IMR-90 (cell line): ENCODE measurements around the gene SYPL2. TPM values are rescaled to one million over a fixed set of nuclear protein-coding genes. Genes with fewer than 3 reads are reported as not detected.

Experiments used
- ATAC-seq: fragments of 200-7000 bp; cut with Tn5 transposase; 2 replicates; pipeline ENCODE4 v1.9.1; 2020; ENCODE audit warnings: low read depth, mild to moderate bottlenecking, moderate library complexity
- BruUV-seq: library from RNA; stranded (reverse); fragments of 400-500 nt; replicated peaks from 2 replicates; lab custom pipeline; 2021; lab: Mats Ljungman, UMichigan
- CTCF ChIA-PET: fragments of 300-600 bp; formaldehyde crosslinking; extraction: SDS; loops from one replicate; lab custom pipeline; 2021; ENCODE audit warnings: antibody characterized with exemption; lab: Yijun Ruan, JAX
- POLR2A ChIA-PET: fragments of 300-600 bp; sonication (Branson Sonifier 250); formaldehyde crosslinking; loops from one replicate; lab custom pipeline; 2022; ENCODE audit warnings: antibody characterized with exemption; ENCODE audit not compliant: unreplicated experiment; lab: Charles Lee
- DNase-seq: peaks from one replicate; pipeline ENCODE4 v3.0.0; 2013
- H2AFZ ChIP-seq: replicated peaks from 2 replicates; pipeline ENCODE3; 2013; ENCODE audit warnings: low read length, mild to moderate bottlenecking; ENCODE audit not compliant: poor library complexity
- H2AK5ac ChIP-seq: 2 replicates; pipeline ENCODE4 v1.6.1; 2013; ENCODE audit warnings: low read depth, low read length, inconsistent platforms
- H2AK9ac ChIP-seq: replicated peaks from 2 replicates; pipeline ENCODE3; 2013; ENCODE audit warnings: mild to moderate bottlenecking, low read depth, low read length, moderate library complexity; ENCODE audit not compliant: poor library complexity
- H2BK120ac ChIP-seq: 2 replicates; pipeline ENCODE4 v1.6.1; 2013; ENCODE audit warnings: low read depth, low read length, inconsistent platforms
- H2BK15ac ChIP-seq: 3 replicates; pipeline ENCODE4 v1.6.1; 2013; ENCODE audit warnings: low read depth, low read length, inconsistent platforms
- H2BK20ac ChIP-seq: 2 replicates; pipeline ENCODE4 v1.6.1; 2013; ENCODE audit warnings: low read depth, mild to moderate bottlenecking, inconsistent platforms, low read length, moderate library complexity
- H2BK5ac ChIP-seq: 2 replicates; pipeline ENCODE4 v1.6.1; 2013; ENCODE audit warnings: mild to moderate bottlenecking, low read depth, low read length, inconsistent platforms; ENCODE audit not compliant: poor library complexity, severe bottlenecking
- H3K14ac ChIP-seq: replicated peaks from 2 replicates; pipeline ENCODE4 v1.6.1; 2013; ENCODE audit warnings: low read depth, low read length, inconsistent platforms
- H3K18ac ChIP-seq: 2 replicates; pipeline ENCODE4 v1.6.1; 2013; ENCODE audit warnings: low read depth, low read length, control low read depth
- H3K23ac ChIP-seq: 2 replicates; pipeline ENCODE4 v1.6.1; 2013; ENCODE audit warnings: low read depth, low read length, inconsistent platforms
- H3K27ac ChIP-seq: 2 replicates; pipeline ENCODE4 v1.5.1; 2013; ENCODE audit warnings: mild to moderate bottlenecking, control low read depth, low read length; ENCODE audit not compliant: insufficient read depth
- H3K27me3 ChIP-seq: 2 replicates; pipeline ENCODE4 v1.6.1; 2013; ENCODE audit warnings: low read length; ENCODE audit not compliant: control insufficient read depth, insufficient read depth
- H3K36me3 ChIP-seq: 2 replicates; pipeline ENCODE4 v1.6.1; 2013; ENCODE audit warnings: low read length, mixed read lengths; ENCODE audit not compliant: control insufficient read depth, insufficient read depth
- H3K4ac ChIP-seq: 2 replicates; pipeline ENCODE4 v1.6.1; 2013; ENCODE audit warnings: low read depth, low read length, inconsistent platforms
- H3K4me1 ChIP-seq: 2 replicates; pipeline ENCODE4 v1.6.1; 2013; ENCODE audit warnings: low read length, mixed read lengths; ENCODE audit not compliant: control insufficient read depth, insufficient read depth
- H3K4me2 ChIP-seq: 2 replicates; pipeline ENCODE4 v1.6.1; 2013; ENCODE audit warnings: low read depth, mild to moderate bottlenecking, control low read depth, low read length, moderate library complexity
- H3K4me3 ChIP-seq: 2 replicates; pipeline ENCODE4 v1.5.1; 2013; ENCODE audit warnings: low read depth, mild to moderate bottlenecking, control low read depth, low read length, moderate library complexity; ENCODE audit not compliant: insufficient read depth
- H3K56ac ChIP-seq: 2 replicates; pipeline ENCODE4 v1.6.1; 2013; ENCODE audit warnings: low read length, inconsistent platforms; ENCODE audit not compliant: insufficient read depth; ENCODE audit errors: extremely low read depth
- H3K79me1 ChIP-seq, 2 experiments: 2 replicates each; pipeline ENCODE4 v1.6.1; 2013; ENCODE audit warnings: low read length in 2 of 2, inconsistent platforms in 1 of 2, low read depth in 1 of 2
- H3K9ac ChIP-seq: 2 replicates; pipeline ENCODE4 v1.6.1; 2013; ENCODE audit warnings: low read depth, low read length, control low read depth
- H3K9me1 ChIP-seq: 2 replicates; pipeline ENCODE4 v1.6.1; 2013; ENCODE audit warnings: low read length, inconsistent platforms; ENCODE audit not compliant: insufficient read depth
- H3K9me3 ChIP-seq: 2 replicates; pipeline ENCODE4 v1.6.1; 2013; ENCODE audit warnings: low read length; ENCODE audit not compliant: control insufficient read depth, insufficient read depth
- H4K20me1 ChIP-seq: 2 replicates; pipeline ENCODE4 v1.6.1; 2013; ENCODE audit warnings: low read length, inconsistent platforms; ENCODE audit not compliant: insufficient read depth
- H4K5ac ChIP-seq: 2 replicates; pipeline ENCODE4 v1.6.1; 2013; ENCODE audit warnings: mild to moderate bottlenecking, low read depth, low read length, control low read depth
- H4K8ac ChIP-seq, 2 experiments: 2 replicates each; pipeline ENCODE4 v1.6.1; 2013; ENCODE audit warnings: low read depth in 2 of 2, low read length in 2 of 2, control low read depth in 1 of 2, inconsistent platforms in 1 of 2
- H4K91ac ChIP-seq: 2 replicates; pipeline ENCODE4 v1.6.1; 2013; ENCODE audit warnings: low read depth, low read length, inconsistent platforms; ENCODE audit not compliant: insufficient read depth
- BHLHE40 ChIP-seq: fragments of 150-350 bp; IDR thresholded peaks from 2 replicates; pipeline ENCODE4 v1.6.1; 2016; ENCODE audit warnings: mild to moderate bottlenecking, low read depth, low read length
- CEBPB ChIP-seq: IDR thresholded peaks from 2 replicates; pipeline ENCODE4 v1.6.1; 2012; ENCODE audit warnings: low read depth, low read length, improper control_type of control experiment
- CHD1 ChIP-seq: IDR thresholded peaks from 2 replicates; pipeline ENCODE4 v1.6.1; 2012; ENCODE audit warnings: low read depth, low read length, improper control_type of control experiment
- CTCF ChIP-seq: conservative IDR thresholded peaks from 2 replicates; pipeline ENCODE4 v1.5.1; 2012; ENCODE audit warnings: mild to moderate bottlenecking, low read depth, low read length, improper control_type of control experiment
- ELK1 ChIP-seq: fragments of 150-350 bp; IDR thresholded peaks from 2 replicates; pipeline ENCODE4 v1.6.1; 2016; ENCODE audit warnings: low read depth, mild to moderate bottlenecking, low read length, moderate library complexity, borderline replicate concordance
- FOS ChIP-seq: fragments of 150-350 bp; IDR thresholded peaks from 2 replicates; pipeline ENCODE4 v1.6.1; 2016; ENCODE audit warnings: low read depth, low read length
- MAFK ChIP-seq: IDR thresholded peaks from 2 replicates; pipeline ENCODE4 v1.6.1; 2012; ENCODE audit warnings: low read depth, low read length, improper control_type of control experiment
- MXI1 ChIP-seq: IDR thresholded peaks from 2 replicates; pipeline ENCODE4 v1.6.1; 2012; ENCODE audit warnings: low read depth, mild to moderate bottlenecking, low read length, moderate library complexity, borderline replicate concordance
- NFE2L2 ChIP-seq: fragments of 150-350 bp; IDR thresholded peaks from 2 replicates; pipeline ENCODE4 v1.6.1; 2016; ENCODE audit warnings: low read depth, mild to moderate bottlenecking, low read length
- POLR2A ChIP-seq: IDR thresholded peaks from 2 replicates; pipeline ENCODE4 v1.6.1; 2012; ENCODE audit warnings: mild to moderate bottlenecking, low read depth, low read length
- RAD21 ChIP-seq: IDR thresholded peaks from 2 replicates; pipeline ENCODE4 v1.6.1; 2012; ENCODE audit warnings: low read length, improper control_type of control experiment
- RCOR1 ChIP-seq: IDR thresholded peaks from 2 replicates; pipeline ENCODE4 v1.6.1; 2012; ENCODE audit warnings: mild to moderate bottlenecking, low read length, improper control_type of control experiment; ENCODE audit not compliant: insufficient replicate concordance
- USF2 ChIP-seq: fragments of 150-350 bp; IDR thresholded peaks from 2 replicates; pipeline ENCODE4 v1.6.1; 2017; ENCODE audit warnings: mild to moderate bottlenecking, antibody characterized with exemption, low read length, low read depth
- WGBS, 2 experiments: methylation state at CpG; one replicate each; pipeline versions ENCODE4 v1.1.5 to v1.1.7; 2013; ENCODE audit warnings: missing lambda C conversion rate in 2 of 2; ENCODE audit not compliant: insufficient read length in 1 of 2; ENCODE audit errors: extremely low coverage in 2 of 2; 5-methylcytosine and 5-hydroxymethylcytosine counted together
- dilution Hi-C: fragments of 300-500 bp; cut with HindIII; formaldehyde crosslinking; loops from one replicate; pipeline ENCODE4 v1.14.3; 2018; ENCODE audit warnings: low sequenced_read_pairs; ENCODE audit not compliant: unreplicated experiment
- in situ Hi-C: fragments of 300-500 bp; cut with MboI; formaldehyde crosslinking; loops from 3 replicates; pipeline ENCODE4 v1.14.3; 2019; ENCODE audit warnings: low sequenced_read_pairs, inconsistent platforms, mixed read lengths
- intact Hi-C: fragments of 100-400 bp; cut with micrococcal nuclease; formaldehyde crosslinking; loops from 2 replicates; pipeline ENCODE4 v1.10.0; 2022
- polyA plus RNA-seq, 3 experiments: library from polyadenylated mRNA; depleted of rRNA; stranded (reverse); fragments of >200 nt; gene quantifications; 2 replicates each; pipeline ENCODE4 v1.2.3, GENCODE V29; 2012; ENCODE audit warnings: low replicate concordance in 1 of 3
- total RNA-seq: library from RNA; depleted of rRNA; stranded (reverse); fragments of >200 nt; gene quantifications from 2 replicates; pipeline ENCODE4 v1.2.3, GENCODE V29; 2012

Gene SYPL2
- total and polyA plus RNA-seq, 2 of the 4 experiments (the other 2 are of a cell fraction): under 0.01 to 0.65 TPM

GRCh38 chr1:109503935-109504334, 37.6 kb downstream of the SYPL2 start:
- no peak for DNase-seq
- Histone ChIP-seq H2BK120ac (no peak overlapping the region), H3K56ac (no peak overlapping the region), H2AFZ (no peak overlapping the region), H3K36me3 (peaks cover 2% of the 10 kb centered on the region; the same call in 1 of the 2 replicates), H3K4ac (no peak overlapping the region), H4K5ac (no peak overlapping the region), H3K4me1 (peaks cover 28% of the 10 kb centered on the region), H3K27me3 (peaks cover 3% of the 10 kb centered on the region; the same call in 1 of the 2 replicates), H3K9ac (no peak overlapping the region), H3K27ac (no peak overlapping the region), H4K20me1 (peaks cover 9% of the 10 kb centered on the region), H3K23ac (no peak overlapping the region), H2AK5ac (no peak overlapping the region), H2BK15ac (no peak overlapping the region), H4K8ac (no peak overlapping the region), H3K79me1 (peaks cover 0 to 24% of the 10 kb centered on the region in 2 experiments; a peak in 2 of 4 replicates), H3K4me3 (no peak overlapping the region), H4K91ac (no peak overlapping the region), H2BK20ac (no peak overlapping the region), H3K9me1 (peaks cover 25% of the 10 kb centered on the region), H3K9me3 (no peaks in the 10 kb centered on the region), H2AK9ac (no peak overlapping the region), H3K14ac (no peak overlapping the region), H3K18ac (no peak overlapping the region), H2BK5ac (no peak overlapping the region), H3K4me2 (no peak overlapping the region)
- dilution Hi-C loops (no loop called here), intact Hi-C loops (no loop called here), in situ Hi-C loops (no loop called here)
- no TSS peak for BruUV-seq
- POLR2A ChIA-PET: no interaction called here
- CTCF ChIA-PET: no interaction called here
- TF ChIP-seq USF2 (no peak), CTCF (no peak), POLR2A (no peak), ELK1 (no peak), CHD1 (no peak), RCOR1 (no peak), MXI1 (no peak), CEBPB (no peak), BHLHE40 (no peak), NFE2L2 (no peak), FOS (no peak), RAD21 (no peak), MAFK (no peak)
- WGBS, 2 experiments: no CpG with 5 or more reads among the region's 5 CpGs
- ATAC-seq: no peak
